Head of caudate nucleus (tissue), 42 donors: ENCODE data around the gene PADI1.

Experiments used
- DNase-seq, 42 donors: peaks; one replicate each; pipeline versions ENCODE4 v3.0.0 to v3.0.0-alpha.2; 2020 to 2021; ENCODE audit warnings: mixed read lengths in 7 of 42
- intact Hi-C: fragments of 100-400 bp; cut with DNase I; formaldehyde crosslinking; loops from one replicate; pipeline ENCODE4 v1.15.0; 2022

PADI1 gene

GRCh38 chr1:17251701-17252376 lies 46.9 kb downstream of the PADI1 start:
- no peak for DNase-seq
- intact Hi-C loops, result no loop called here

- intact Hi-C loops, result no loop called here
- no peak for DNase-seq
Observed at GRCh38 chr1:17255336-17255735, 50.4 kb downstream of the PADI1 start.

- DNase-seq, result no peak
- intact Hi-C loops, result no loop called here
Observed at GRCh38 chr1:17258116-17258757, 53.3 kb downstream of the PADI1 start.

- intact Hi-C loops, result no loop called here
- no peak for DNase-seq
Observed at GRCh38 chr1:17258758-17259130, 53.8 kb downstream of the PADI1 start.

GRCh38 chr1:17259233-17259873 lies 54.4 kb downstream of the PADI1 start:
- intact Hi-C loops, result no loop called here
- no peak for DNase-seq

GRCh38 chr1:17260264-17260663 lies 55.3 kb downstream of the PADI1 start:
- intact Hi-C loops, result no loop called here
- no peak for DNase-seq

- intact Hi-C loops, result no loop called here
Observed at GRCh38 chr1:17260738-17261137, 55.8 kb downstream of the PADI1 start.

GRCh38 chr1:17263936-17264335 lies 59.0 kb downstream of the PADI1 start:
- DNase-seq, result no peak
- intact Hi-C loops, result no loop called here

More at GRCh38 chr1:17260738-17261137, 55.8 kb downstream of the PADI1 start:
- no peak for DNase-seq

GRCh38 chr1:17264470-17264869 lies 59.5 kb downstream of the PADI1 start:
- DNase-seq, result no peak
- intact Hi-C loops, result no loop called here

- intact Hi-C loops, result no loop called here
- no peak for DNase-seq
Observed at GRCh38 chr1:17265162-17265561, 60.2 kb downstream of the PADI1 start.

- no peak for DNase-seq
- intact Hi-C loops, result no loop called here
Observed at GRCh38 chr1:17265950-17266349, 61.0 kb downstream of the PADI1 start.

- intact Hi-C loops, result no loop called here
- peak in 31 of 42 donors; percentile 13 to 77 (median 35) for DNase-seq
Observed at GRCh38 chr1:17270891-17271765, 66.2 kb downstream of the PADI1 start.

- intact Hi-C loops, result no loop called here
- no peak for DNase-seq
Observed at GRCh38 chr1:17272066-17272465, 67.1 kb downstream of the PADI1 start.

GRCh38 chr1:17272646-17273045 lies 67.7 kb downstream of the PADI1 start:
- intact Hi-C loops, result no loop called here
- no peak for DNase-seq

- DNase-seq, result no peak
- intact Hi-C loops, result no loop called here
Observed at GRCh38 chr1:17273096-17273495, 68.2 kb downstream of the PADI1 start.

GRCh38 chr1:17274186-17275170 lies 69.5 kb downstream of the PADI1 start:
- peak in 28 of 42 donors; percentile 10 to 72 (median 38) for DNase-seq
- intact Hi-C loops, result no loop called here

GRCh38 chr1:17276568-17276967 lies 71.6 kb downstream of the PADI1 start:
- peak in 23 of 42 donors; percentile 3 to 44 (median 20) for DNase-seq
- intact Hi-C loops, result no loop called here

- intact Hi-C loops, result no loop called here
- DNase-seq, result peak in 1 of 42 donors; percentile 5
Observed at GRCh38 chr1:17277511-17278159, 72.7 kb downstream of the PADI1 start.
